Suprapubic skin (tissue), 4 donors: ENCODE measurements around the gene PEMT.

Experiments used
- CTCF ChIP-seq, 2 donors: fragments of 200-600 bp in 1 of 2; fragments of 450-650 bp in 1 of 2; sonication (generic) in 1 of 2; IDR thresholded peaks; one replicate each; pipeline ENCODE4 v1.5.1; 2016 to 2019; ENCODE audit warnings: antibody characterized with exemption in 2 of 2, mild to moderate bottlenecking in 1 of 2, moderate library complexity in 1 of 2
- POLR2A ChIP-seq, 2 donors: fragments of 450-650 bp; IDR thresholded peaks; one replicate each; pipeline ENCODE4 v1.6.1; 2017; ENCODE audit warnings: antibody characterized with exemption in 2 of 2, mild to moderate bottlenecking in 2 of 2, moderate library complexity in 2 of 2
- POLR2AphosphoS5 ChIP-seq, 3 donors: sonication (generic); formaldehyde crosslinking; IDR thresholded peaks; one replicate each; pipeline ENCODE4 v1.6.1; 2017; ENCODE audit warnings: antibody characterized with exemption in 3 of 3

DNA sequence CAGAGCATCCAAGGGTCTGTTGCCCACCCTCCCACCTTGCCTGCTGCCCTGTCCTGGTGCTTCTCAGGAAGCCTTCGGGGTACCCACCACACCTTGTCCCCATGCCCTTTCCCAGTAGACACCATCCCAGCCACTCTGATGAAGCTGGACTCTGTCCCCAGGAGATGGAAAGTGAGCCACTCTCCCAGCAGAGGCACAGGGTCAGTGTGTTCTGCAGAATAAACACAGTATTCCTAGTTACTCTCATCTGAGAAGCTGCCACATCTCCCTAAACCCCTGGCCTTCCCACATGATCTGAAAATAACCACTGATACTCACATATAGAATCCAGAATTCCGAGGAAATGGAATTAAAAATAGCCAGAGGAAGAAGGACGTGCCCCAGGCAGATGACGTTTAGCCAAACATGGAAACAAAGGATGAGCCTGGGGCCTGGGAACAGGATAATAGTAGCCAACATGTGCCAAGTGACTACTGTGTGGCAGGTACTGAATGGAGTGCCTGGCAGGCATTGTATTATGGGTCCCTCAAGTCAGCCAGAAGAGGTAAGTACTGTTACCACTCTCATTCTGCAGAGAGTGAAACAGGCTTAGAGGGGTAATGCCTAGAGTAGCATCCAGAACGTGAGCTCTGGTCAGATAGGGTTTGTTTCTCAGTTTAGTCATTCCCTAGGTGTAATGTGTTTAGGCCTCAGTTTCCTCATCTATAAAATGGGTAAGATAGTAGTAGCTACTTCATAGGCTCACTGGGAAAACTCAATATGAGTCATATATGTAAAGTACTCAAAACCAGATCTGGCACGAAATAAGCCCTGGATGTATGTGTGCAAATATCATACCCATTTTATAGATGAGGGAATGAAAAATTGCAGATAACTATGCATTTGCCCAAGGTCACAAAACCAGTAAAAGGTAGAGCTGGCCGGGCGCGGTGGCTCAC is 20.8 kb upstream of the PEMT start:
- TF ChIP-seq CTCF (IDR thresholded peaks at IDR 0.05) (no peak), POLR2A (IDR thresholded peaks at IDR 0.05) (no peak), POLR2AphosphoS5 (IDR thresholded peaks at IDR 0.05) (no peak)
